ENCODE data around the gene NOTCH1. TPM values are rescaled to one million over a fixed set of nuclear protein-coding genes. Genes with fewer than 3 reads are reported as not detected.
A peak's percentile ranks its signal among the peaks of the same experiment; 100 is the strongest.

NOTCH1 gene
- total and polyA plus RNA-seq, 2 of the 13 experiments (the other 11 are each of a cell fraction or from before 2014, with no cell fraction given): 0.09 to 0.35 TPM

DNA sequence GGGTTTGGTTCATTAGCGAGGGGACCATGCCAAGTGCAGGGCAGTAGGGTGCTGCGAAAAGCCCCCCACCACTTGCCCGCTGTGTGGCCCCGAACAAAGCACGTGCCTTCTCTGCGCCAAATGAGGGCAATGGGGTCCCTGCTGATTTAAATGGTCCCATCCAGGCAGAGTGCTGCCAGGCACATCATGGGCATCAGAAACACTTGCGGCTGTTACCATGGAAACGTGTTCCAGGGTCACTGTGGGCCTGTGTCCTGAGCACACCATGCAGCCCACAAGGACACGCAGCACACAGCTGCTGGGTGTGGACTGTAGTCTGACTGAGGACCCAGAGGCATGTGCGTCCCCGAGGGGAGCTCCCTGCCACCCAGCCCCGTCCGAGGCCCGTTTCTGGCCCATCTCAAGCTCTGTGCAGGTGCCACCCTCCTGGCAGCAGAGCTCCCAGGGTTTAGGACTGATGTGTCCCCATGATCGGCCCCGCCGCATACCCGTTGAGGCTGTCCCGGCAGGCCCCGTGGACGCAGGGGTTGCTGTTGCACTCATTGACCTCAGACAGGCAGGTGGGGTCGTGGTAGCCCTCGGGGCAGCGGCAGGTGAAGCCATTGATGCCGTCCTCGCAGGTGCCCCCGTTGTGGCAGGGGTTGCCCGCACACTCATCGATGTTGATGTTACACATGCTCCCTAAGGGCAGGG, 31.7 kb downstream of the NOTCH1 start:
- TF ChIP-seq ZNF768 (CRISPR knock-in tag; IDR thresholded peaks at IDR 0.05) (peak; percentile 63; the same call in 1 of the 2 replicates), ZNF160 (CRISPR knock-in tag; IDR thresholded peaks at IDR 0.05) (no peak), MED13 (CRISPR knock-in tag; IDR thresholded peaks at IDR 0.05) (no peak), RFX1 (IDR thresholded peaks at IDR 0.05) (peak; percentile 24; the same call in 1 of the 2 replicates)
- no peak for ATAC-seq
- BruUV-seq (replicated peaks): no TSS peak
- peaks cover 8% of the 10 kb centered on the region for H3K4me1 ChIP-seq (ENCODE audit: insufficient read depth, low read length)
- no peaks in the 10 kb centered on the region for H3K27me3 ChIP-seq (ENCODE audit: control insufficient read depth in 1 of 2, insufficient read depth in 2 of 2, low read length in 2 of 2)
- H3K4me3 ChIP-seq (replicated peaks in 1 of 3; ENCODE audit: insufficient read depth in 1 of 3, low read depth in 2 of 3, low read length in 3 of 3): no peak overlapping the region
- H3K36me3 ChIP-seq (replicated peaks in 1 of 2; ENCODE audit: control insufficient read depth in 1 of 2, insufficient read depth in 2 of 2, low read length in 2 of 2): no peaks in the 10 kb centered on the region
- no peak overlapping the region for H3K4me2 ChIP-seq (ENCODE audit: low read depth, low read length)
- 90% methylated on average over 26 of the region's 29 CpGs for WGBS (ENCODE audit: low lambda C conversion rate)
- ChIA-PET POLR2A (no interaction called here), CTCF (ENCODE audit: low intra/inter-chr PET ratio, low total read pairs) (no interaction called here)
- no peak overlapping the region for H3K9ac ChIP-seq (ENCODE audit: insufficient read depth, low read depth, low read length)
- no peak overlapping the region for H2AFZ ChIP-seq (ENCODE audit: low read length)
- no peaks in the 10 kb centered on the region for H3K9me3 ChIP-seq (ENCODE audit: low read length)
- H4K20me1 ChIP-seq (ENCODE audit: insufficient read depth, low read length): no peaks in the 10 kb centered on the region
- in situ Hi-C loops (cut with HindIII; ENCODE audit: extremely low pct_ligation_motif_present, low pct_unique_long_range_greater_than_20kb): no loop called here
- no peaks in the 10 kb centered on the region for H3K79me2 ChIP-seq (ENCODE audit: insufficient read depth, low read length)
- H3K27ac ChIP-seq (ENCODE audit: extremely low read length, insufficient read depth, low read length): no peak overlapping the region
- FAIRE-seq: no peak
- DNase-seq (ENCODE audit: low spot score): no peak
- intact Hi-C loops (cut with micrococcal nuclease; ENCODE audit: unreplicated experiment): no loop called here

DNA sequence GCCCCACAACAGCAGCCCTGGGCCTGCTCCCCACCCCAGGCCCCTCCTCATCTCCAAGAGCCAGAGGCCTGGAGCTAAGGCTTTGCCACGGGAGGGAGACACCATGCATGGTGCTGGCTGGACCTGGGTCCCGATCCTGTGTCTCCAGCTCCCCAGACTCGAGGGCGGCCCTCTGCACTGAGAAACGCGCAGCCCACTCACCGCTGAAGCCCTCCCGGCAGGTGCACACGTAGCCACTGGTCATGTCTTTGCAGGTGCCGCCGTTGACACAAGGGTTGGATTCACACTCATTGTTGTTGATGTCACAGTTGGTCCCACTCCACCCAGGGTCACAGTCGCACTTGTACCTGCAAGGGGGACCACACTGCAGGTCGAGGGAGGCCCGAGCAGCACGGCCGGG, 32.7 kb downstream of the NOTCH1 start:
- WGBS (ENCODE audit: low lambda C conversion rate): 70% methylated on average over 2 of the region's 16 CpGs
- H3K79me2 ChIP-seq (ENCODE audit: insufficient read depth, low read length): no peaks in the 10 kb centered on the region
- ChIA-PET POLR2A (no interaction called here), CTCF (ENCODE audit: low intra/inter-chr PET ratio, low total read pairs) (no interaction called here)
- H3K4me3 ChIP-seq (replicated peaks in 1 of 3; ENCODE audit: insufficient read depth in 1 of 3, low read depth in 2 of 3, low read length in 3 of 3): no peak overlapping the region
- H3K27ac ChIP-seq (ENCODE audit: extremely low read length, insufficient read depth, low read length): no peak overlapping the region
- no peaks in the 10 kb centered on the region for H3K9me3 ChIP-seq (ENCODE audit: low read length)
- H3K27me3 ChIP-seq (ENCODE audit: control insufficient read depth in 1 of 2, insufficient read depth in 2 of 2, low read length in 2 of 2): no peaks in the 10 kb centered on the region
- no peak for ATAC-seq
- in situ Hi-C loops (cut with HindIII; ENCODE audit: extremely low pct_ligation_motif_present, low pct_unique_long_range_greater_than_20kb): no loop called here
- no peak for DNase-seq (ENCODE audit: low spot score)
- no peak for FAIRE-seq
- H3K36me3 ChIP-seq (replicated peaks in 1 of 2; ENCODE audit: control insufficient read depth in 1 of 2, insufficient read depth in 2 of 2, low read length in 2 of 2): no peaks in the 10 kb centered on the region
- intact Hi-C loops (cut with micrococcal nuclease; ENCODE audit: unreplicated experiment): no loop called here
- H3K4me1 ChIP-seq (ENCODE audit: insufficient read depth, low read length): peaks cover 7% of the 10 kb centered on the region; the same call in 1 of the 2 replicates
- H3K4me2 ChIP-seq (ENCODE audit: low read depth, low read length): no peak overlapping the region
- H2AFZ ChIP-seq (ENCODE audit: low read length): no peak overlapping the region
- TF ChIP-seq NFE2 (CRISPR knock-in tag; IDR thresholded peaks at IDR 0.05): no peak
- 0 out of 2 replicates have a peak, but pooled peaks have one; percentile 15 for TF ChIP-seq ZNF768 (CRISPR knock-in tag; IDR thresholded peaks at IDR 0.05)
- H3K9ac ChIP-seq (ENCODE audit: insufficient read depth, low read depth, low read length): no peak overlapping the region
- no TSS peak for BruUV-seq (replicated peaks)
- no peaks in the 10 kb centered on the region for H4K20me1 ChIP-seq (ENCODE audit: insufficient read depth, low read length)
